ENCODE results near the gene PEX12. TPM values are rescaled to one million over a fixed set of nuclear protein-coding genes. Genes with fewer than 3 reads are reported as not detected.
A peak's percentile ranks its signal among the peaks of the same experiment; 100 is the strongest.

Gene PEX12
- total RNA-seq, 6 experiments from 2014 or later, result 6.2 to 9.0 (median 7.2) TPM

DNA sequence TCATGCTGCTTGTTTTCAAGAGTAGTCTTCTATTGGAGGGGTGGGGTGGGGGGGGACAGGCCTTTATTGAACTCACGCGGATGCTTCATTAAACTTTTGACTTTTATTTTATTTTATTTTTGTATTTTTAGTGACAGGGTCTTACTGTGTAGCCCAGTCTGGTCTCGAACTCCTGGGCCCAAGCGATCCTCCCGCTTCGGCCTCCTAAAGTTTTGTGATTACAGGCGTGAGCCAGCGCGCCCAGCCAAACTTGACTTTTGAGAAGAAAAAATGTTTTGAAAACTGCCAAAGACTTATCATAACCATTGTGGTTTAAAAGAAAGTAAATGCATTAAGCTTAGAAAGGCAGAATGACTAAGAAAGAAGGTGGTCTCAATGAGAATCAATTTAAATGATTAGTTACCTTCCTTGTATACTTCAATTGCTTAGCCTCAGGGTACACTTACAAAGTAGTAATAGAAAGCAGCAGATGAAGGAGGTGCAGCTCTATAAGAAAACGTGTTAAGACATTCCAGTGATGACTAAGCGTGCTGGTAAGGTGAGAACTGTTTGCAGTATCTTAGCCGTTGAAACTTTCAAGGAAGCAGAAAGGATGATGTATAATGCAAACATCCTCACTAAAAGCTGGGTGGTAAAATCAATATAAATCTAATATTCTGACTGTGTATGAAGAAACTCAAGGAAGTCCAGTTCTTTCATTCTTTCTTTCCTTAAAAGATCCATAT is 10.0 kb upstream of the PEX12 start:
- Mint-ChIP-seq H3K4me1 (ENCODE audit: low read depth) (peaks cover 30% of the 10 kb centered on the region), H3K4me3 (peak overlapping the region; percentile 94), H3K27me3 (ENCODE audit: insufficient read depth) (no peaks in the 10 kb centered on the region; the same call in 1 of the 2 replicates), H3K9me3 (no peaks in the 10 kb centered on the region), H3K36me3 (ENCODE audit: low read depth) (0 out of 2 replicates have a peak, but pooled peaks cover 5% of the 10 kb centered on the region), H3K27ac (peak overlapping the region; percentile 98)
- DNase-seq, result peak; percentile 65
- TF ChIP-seq, protein P1, sequence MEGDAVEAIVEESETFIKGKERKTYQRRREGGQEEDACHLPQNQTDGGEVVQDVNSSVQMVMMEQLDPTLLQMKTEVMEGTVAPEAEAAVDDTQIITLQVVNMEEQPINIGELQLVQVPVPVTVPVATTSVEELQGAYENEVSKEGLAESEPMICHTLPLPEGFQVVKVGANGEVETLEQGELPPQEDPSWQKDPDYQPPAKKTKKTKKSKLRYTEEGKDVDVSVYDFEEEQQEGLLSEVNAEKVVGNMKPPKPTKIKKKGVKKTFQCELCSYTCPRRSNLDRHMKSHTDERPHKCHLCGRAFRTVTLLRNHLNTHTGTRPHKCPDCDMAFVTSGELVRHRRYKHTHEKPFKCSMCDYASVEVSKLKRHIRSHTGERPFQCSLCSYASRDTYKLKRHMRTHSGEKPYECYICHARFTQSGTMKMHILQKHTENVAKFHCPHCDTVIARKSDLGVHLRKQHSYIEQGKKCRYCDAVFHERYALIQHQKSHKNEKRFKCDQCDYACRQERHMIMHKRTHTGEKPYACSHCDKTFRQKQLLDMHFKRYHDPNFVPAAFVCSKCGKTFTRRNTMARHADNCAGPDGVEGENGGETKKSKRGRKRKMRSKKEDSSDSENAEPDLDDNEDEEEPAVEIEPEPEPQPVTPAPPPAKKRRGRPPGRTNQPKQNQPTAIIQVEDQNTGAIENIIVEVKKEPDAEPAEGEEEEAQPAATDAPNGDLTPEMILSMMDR (IDR thresholded peaks at IDR 0.05), result no peak

DNA sequence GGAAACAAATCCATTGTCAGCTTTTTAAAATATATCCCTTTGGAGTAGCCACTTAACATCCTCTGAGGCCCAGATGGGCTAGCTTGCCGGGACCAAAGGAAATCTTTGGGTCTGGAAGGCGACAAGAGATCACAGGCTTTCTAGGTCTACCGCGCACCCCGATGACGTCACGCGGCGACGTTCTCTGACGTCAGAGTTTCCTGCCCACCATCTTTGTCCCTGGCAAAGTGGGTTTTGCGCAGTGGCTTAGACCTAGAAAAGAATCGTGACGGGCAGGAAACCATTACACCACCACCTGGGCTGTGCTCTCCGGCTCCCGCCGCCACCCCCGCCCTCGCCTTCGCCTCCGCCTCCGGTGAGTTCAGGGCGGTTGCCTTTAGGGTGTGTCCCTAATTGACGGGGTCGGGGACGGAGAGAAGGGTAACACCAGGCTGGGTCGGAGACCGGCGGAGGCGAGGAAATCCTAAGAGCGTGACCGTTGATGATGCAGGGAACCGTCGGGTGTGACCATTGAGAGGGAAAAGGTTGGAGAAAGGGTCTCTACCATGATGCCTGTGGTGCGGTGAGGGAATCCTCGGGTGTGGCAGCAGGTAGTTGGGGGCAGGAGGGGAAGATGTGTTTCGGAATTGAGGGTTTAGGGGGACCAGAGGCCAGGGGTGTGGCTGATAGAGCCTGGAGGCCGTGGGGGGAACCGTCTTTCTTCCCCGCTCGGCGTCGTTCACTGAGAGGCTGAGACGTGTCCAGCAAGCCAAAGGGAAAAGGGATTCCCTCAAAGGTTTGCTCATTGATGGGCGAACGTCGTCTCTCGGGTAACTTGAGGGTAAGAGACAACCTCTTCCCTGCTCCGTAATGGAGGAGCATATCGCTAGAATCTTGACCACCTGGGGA is 8.9 kb upstream of the PEX12 start, which contains the start of gene AP2B1:
Gene AP2B1 (plus strand): TSS at position 249 of the 888 bp plus-strand sequence. CDS start 6,709 bp downstream, outside the sequence.
- H3K9me3 Mint-ChIP-seq, result no peaks in the 10 kb centered on the region
- H3K4me3 Mint-ChIP-seq, result peak within 1 kb of the TSS; percentile 94
- TF ChIP-seq, protein P1 (IDR thresholded peaks at IDR 0.05), result no peak

DNA sequence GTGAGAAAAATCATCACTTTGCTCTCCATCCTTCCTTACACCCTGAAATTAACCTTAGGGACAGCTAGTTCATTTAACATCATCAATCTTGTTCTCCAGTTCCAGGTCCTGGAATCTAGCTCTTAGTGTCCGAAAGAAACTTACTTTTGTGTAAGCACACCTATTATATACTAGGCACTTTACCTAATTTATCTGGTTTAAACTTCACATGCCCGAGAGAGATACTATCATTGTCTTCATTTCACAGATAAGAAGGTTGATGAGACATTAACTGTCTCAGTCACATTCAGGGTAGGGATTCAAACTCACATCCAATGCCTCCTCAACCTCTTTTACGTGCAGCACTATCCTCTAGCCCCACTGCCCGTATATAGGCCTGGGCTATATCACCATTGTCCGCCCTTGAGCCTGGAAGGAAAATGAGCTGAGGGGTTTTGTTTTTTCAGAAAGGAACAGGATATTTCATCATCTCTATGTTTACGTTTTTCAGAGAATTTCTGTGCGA is 8.2 kb upstream of the PEX12 start:
- no peak for DNase-seq
- TF ChIP-seq, protein P1 (IDR thresholded peaks at IDR 0.05), result no peak
- Mint-ChIP-seq H3K4me3 (peak overlapping the region; percentile 94), H3K4me1 (ENCODE audit: low read depth) (peaks cover 30% of the 10 kb centered on the region), H3K36me3 (ENCODE audit: low read depth) (0 out of 2 replicates have a peak, but pooled peaks cover 5% of the 10 kb centered on the region), H3K27ac (peak overlapping the region; percentile 98), H3K9me3 (no peaks in the 10 kb centered on the region), H3K27me3 (ENCODE audit: insufficient read depth) (no peaks in the 10 kb centered on the region; the same call in 1 of the 2 replicates)

More for the DNA sequence above, 8.9 kb upstream of the PEX12 start, which contains the start of gene AP2B1:
- DNase-seq, result peak; percentile 93
- 0 out of 2 replicates have a peak, but pooled peaks cover 5% of the 10 kb centered on the region for H3K36me3 Mint-ChIP-seq (ENCODE audit: low read depth)
- peaks cover 30% of the 10 kb centered on the region for H3K4me1 Mint-ChIP-seq (ENCODE audit: low read depth)
- no peaks in the 10 kb centered on the region; the same call in 1 of the 2 replicates for H3K27me3 Mint-ChIP-seq (ENCODE audit: insufficient read depth)
- peak within 1 kb of the TSS; percentile 98 for H3K27ac Mint-ChIP-seq

DNA sequence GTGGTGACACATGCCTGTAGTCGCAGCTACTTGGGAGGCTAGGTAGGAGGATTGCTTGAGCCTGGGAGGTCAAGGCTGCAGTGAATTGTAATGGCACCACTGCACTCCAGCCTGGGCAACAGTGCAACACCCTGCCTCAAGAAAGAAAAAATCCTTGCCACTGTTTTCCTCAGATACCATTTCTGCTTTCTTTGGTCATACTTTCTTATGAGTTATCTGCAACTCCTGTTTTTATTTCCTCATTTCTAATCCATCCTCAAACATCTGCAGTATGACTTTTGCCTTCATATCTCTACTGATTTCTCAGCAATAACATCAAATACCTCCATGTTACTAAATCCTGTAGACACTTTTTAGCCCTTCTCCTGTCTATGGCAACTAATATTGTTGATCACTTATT is 5.7 kb upstream of the PEX12 start:
- H3K27ac Mint-ChIP-seq, result no peak overlapping the region
- H3K36me3 Mint-ChIP-seq (ENCODE audit: low read depth), result 0 out of 2 replicates have a peak, but pooled peaks cover 5% of the 10 kb centered on the region
- peaks cover 17% of the 10 kb centered on the region for H3K4me1 Mint-ChIP-seq (ENCODE audit: low read depth)
- DNase-seq, result no peak
- no peaks in the 10 kb centered on the region; the same call in 1 of the 2 replicates for H3K27me3 Mint-ChIP-seq (ENCODE audit: insufficient read depth)
- no peaks in the 10 kb centered on the region for H3K9me3 Mint-ChIP-seq
- TF ChIP-seq, protein P1 (IDR thresholded peaks at IDR 0.05), result no peak
- H3K4me3 Mint-ChIP-seq, result no peak overlapping the region

DNA sequence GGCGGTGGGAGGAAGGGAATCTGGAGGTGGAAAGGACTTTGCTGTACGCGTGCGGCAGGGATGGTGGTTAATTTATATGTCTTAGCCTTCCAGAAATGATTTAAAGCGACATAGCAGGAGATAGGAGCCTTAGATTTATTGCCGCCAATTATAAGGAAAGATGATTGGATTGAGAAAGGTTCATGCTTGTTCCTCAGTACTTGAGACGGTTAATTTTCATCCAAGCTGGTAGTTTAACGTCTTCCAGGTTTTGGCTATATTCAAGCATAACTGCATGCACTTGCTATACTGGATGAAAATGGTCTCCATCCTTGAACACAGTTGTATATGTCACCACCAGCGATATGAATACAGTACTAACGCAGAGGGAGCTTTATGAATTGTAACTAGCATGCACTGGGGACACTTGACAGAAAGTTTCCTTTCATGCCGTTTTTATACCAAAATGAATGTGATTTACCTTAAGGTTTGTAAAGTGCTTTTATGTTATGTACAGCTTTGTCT is 610 bp upstream of the PEX12 start:
- Mint-ChIP-seq H3K4me3 (peak overlapping the region; percentile 96), H3K9me3 (no peaks in the 10 kb centered on the region), H3K36me3 (ENCODE audit: low read depth) (peaks cover 6% of the 10 kb centered on the region), H3K4me1 (ENCODE audit: low read depth) (peaks cover 24% of the 10 kb centered on the region), H3K27me3 (ENCODE audit: insufficient read depth) (no peaks in the 10 kb centered on the region; the same call in 1 of the 2 replicates), H3K27ac (peak overlapping the region; percentile 89)
- no peak for DNase-seq
- TF ChIP-seq, protein P1 (IDR thresholded peaks at IDR 0.05), result no peak
